ENCODE data around the gene TTBK1.

DNA sequence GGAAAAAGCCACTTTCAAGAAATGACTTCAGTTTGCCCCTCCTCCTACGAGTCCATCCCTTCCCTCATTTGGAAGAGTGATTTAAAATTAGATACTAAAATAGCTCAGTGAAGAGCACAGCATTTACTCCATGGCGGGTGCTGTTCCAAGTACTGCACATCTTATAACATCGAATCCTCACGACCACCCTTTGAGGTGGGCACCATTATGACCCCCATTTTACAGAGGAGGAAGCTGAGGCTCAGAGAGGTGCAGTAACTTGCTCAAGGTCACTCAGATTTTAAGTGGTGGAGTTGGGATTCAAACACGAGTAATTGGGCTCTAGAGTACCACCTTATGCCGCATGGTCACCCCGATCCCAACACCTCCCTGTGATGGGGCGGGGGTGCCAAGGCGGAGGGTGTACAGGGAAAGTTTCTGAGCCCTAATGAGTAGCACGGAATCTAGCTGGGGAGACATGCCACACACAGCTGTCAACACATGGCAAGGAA is 25.5 kb downstream of the TTBK1 start:
- TF ChIP-seq, protein P1, sequence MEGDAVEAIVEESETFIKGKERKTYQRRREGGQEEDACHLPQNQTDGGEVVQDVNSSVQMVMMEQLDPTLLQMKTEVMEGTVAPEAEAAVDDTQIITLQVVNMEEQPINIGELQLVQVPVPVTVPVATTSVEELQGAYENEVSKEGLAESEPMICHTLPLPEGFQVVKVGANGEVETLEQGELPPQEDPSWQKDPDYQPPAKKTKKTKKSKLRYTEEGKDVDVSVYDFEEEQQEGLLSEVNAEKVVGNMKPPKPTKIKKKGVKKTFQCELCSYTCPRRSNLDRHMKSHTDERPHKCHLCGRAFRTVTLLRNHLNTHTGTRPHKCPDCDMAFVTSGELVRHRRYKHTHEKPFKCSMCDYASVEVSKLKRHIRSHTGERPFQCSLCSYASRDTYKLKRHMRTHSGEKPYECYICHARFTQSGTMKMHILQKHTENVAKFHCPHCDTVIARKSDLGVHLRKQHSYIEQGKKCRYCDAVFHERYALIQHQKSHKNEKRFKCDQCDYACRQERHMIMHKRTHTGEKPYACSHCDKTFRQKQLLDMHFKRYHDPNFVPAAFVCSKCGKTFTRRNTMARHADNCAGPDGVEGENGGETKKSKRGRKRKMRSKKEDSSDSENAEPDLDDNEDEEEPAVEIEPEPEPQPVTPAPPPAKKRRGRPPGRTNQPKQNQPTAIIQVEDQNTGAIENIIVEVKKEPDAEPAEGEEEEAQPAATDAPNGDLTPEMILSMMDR (conservative IDR thresholded peaks at IDR 0.05; ENCODE audit: low read depth, low read length): no peak
- no peak for TF ChIP-seq POLR2A (IDR thresholded peaks at IDR 0.05; ENCODE audit: low read depth, low read length)
